Breast epithelium (tissue), 4 donors: ENCODE results near the gene ZAP70. TPM values are rescaled to one million over a fixed set of nuclear protein-coding genes. Genes with fewer than 3 reads are reported as not detected.

Source experiments
- DNase-seq, 2 donors: peaks; one replicate each; pipeline ENCODE4 v3.0.0-alpha.2; 2019; ENCODE audit warnings: low spot score in 2 of 2
- H3K27ac ChIP-seq, 2 donors: fragments of 200-600 bp; sonication (generic) in 1 of 2; one replicate each; pipeline ENCODE4 v1.5.1; 2016 to 2019; ENCODE audit warnings: mild to moderate bottlenecking in 1 of 2
- H3K27me3 ChIP-seq, 2 donors: fragments of 200-600 bp; sonication (generic) in 1 of 2; one replicate each; pipeline versions ENCODE4 v1.5.1 to v1.6.0; 2017 to 2019; ENCODE audit warnings: control low read depth in 1 of 2, mild to moderate bottlenecking in 1 of 2
- H3K36me3 ChIP-seq: fragments of 200-600 bp; one replicate; pipeline ENCODE4 v1.5.1; 2019
- H3K4me1 ChIP-seq, 2 donors: fragments of 200-600 bp; sonication (generic); one replicate each; pipeline ENCODE4 v1.5.1; 2016 to 2019; ENCODE audit warnings: control low read depth in 1 of 2
- H3K4me3 ChIP-seq, 3 donors: fragments of 200-600 bp; sonication (generic); 1 replicate in 2 of 3; 2 replicates in 1 of 3; pipeline ENCODE4 v1.5.1; 2016 to 2019; ENCODE audit warnings: mild to moderate bottlenecking in 3 of 3, moderate library complexity in 2 of 3
- H3K9me3 ChIP-seq, 2 donors: fragments of 200-600 bp; sonication (generic) in 1 of 2; one replicate each; pipeline ENCODE4 v1.5.1; 2016 to 2019; ENCODE audit warnings: control low read depth in 1 of 2
- POLR2A ChIP-seq: fragments of 450-650 bp; IDR thresholded peaks from one replicate; pipeline ENCODE4 v1.6.1; 2016; ENCODE audit warnings: antibody characterized with exemption, mild to moderate bottlenecking, moderate library complexity
- POLR2AphosphoS5 ChIP-seq, 3 donors: sonication (generic); formaldehyde crosslinking; IDR thresholded peaks; one replicate each; pipeline ENCODE4 v1.6.1; 2017; ENCODE audit warnings: antibody characterized with exemption in 3 of 3
- intact Hi-C: fragments of 100-400 bp; cut with DNase I; formaldehyde crosslinking; loops from one replicate; pipeline ENCODE4 v1.15.1; 2023; ENCODE audit warnings: low total_unique reads
- total RNA-seq, 3 donors: library from RNA; depleted of rRNA; stranded (reverse); fragments of >200 nt; gene quantifications; one replicate each; pipeline ENCODE4 v1.1.0, GENCODE V29; 2016
- TF ChIP-seq, protein P1 (sequence below), 3 donors: fragments of 450-650 bp; IDR thresholded peaks; one replicate each; pipeline ENCODE4 v1.5.1; 2016 to 2017; ENCODE audit warnings: antibody characterized with exemption in 3 of 3, mild to moderate bottlenecking in 3 of 3, moderate library complexity in 3 of 3

Gene ZAP70
- total RNA-seq, 3 donors from 2014 or later: 4.0 to 7.3 (median 4.9) TPM

- Histone ChIP-seq H3K27ac (no peak overlapping the region), H3K4me1 (no peaks in the 10 kb centered on the region), H3K27me3 (peaks cover 0 to 4% of the 10 kb centered on the region in 2 donors), H3K9me3 (peaks cover 0 to 2% of the 10 kb centered on the region in 2 donors), H3K4me3 (no peak overlapping the region), H3K36me3 (no peaks in the 10 kb centered on the region)
- TF ChIP-seq POLR2A: no peak
- TF ChIP-seq, protein P1, sequence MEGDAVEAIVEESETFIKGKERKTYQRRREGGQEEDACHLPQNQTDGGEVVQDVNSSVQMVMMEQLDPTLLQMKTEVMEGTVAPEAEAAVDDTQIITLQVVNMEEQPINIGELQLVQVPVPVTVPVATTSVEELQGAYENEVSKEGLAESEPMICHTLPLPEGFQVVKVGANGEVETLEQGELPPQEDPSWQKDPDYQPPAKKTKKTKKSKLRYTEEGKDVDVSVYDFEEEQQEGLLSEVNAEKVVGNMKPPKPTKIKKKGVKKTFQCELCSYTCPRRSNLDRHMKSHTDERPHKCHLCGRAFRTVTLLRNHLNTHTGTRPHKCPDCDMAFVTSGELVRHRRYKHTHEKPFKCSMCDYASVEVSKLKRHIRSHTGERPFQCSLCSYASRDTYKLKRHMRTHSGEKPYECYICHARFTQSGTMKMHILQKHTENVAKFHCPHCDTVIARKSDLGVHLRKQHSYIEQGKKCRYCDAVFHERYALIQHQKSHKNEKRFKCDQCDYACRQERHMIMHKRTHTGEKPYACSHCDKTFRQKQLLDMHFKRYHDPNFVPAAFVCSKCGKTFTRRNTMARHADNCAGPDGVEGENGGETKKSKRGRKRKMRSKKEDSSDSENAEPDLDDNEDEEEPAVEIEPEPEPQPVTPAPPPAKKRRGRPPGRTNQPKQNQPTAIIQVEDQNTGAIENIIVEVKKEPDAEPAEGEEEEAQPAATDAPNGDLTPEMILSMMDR (IDR thresholded peaks at IDR 0.05): no peak
- TF ChIP-seq POLR2AphosphoS5 (IDR thresholded peaks at IDR 0.05): no peak
- DNase-seq: no peak
- intact Hi-C loops: no loop called here
Measured at GRCh38 chr2:97724501-97724900, 11.1 kb downstream of the ZAP70 start.

GRCh38 chr2:97724946-97725688 is 11.7 kb downstream of the ZAP70 start:
- Histone ChIP-seq H3K27ac (no peak overlapping the region), H3K27me3 (peaks cover 0 to 4% of the 10 kb centered on the region in 2 donors), H3K36me3 (no peaks in the 10 kb centered on the region), H3K4me3 (no peak overlapping the region), H3K9me3 (peaks cover 4 to 5% of the 10 kb centered on the region in 2 donors), H3K4me1 (no peaks in the 10 kb centered on the region)
- DNase-seq: no peak
- no peak for TF ChIP-seq POLR2AphosphoS5 (IDR thresholded peaks at IDR 0.05)
- TF ChIP-seq, protein P1 (IDR thresholded peaks at IDR 0.05): no peak
- no peak for TF ChIP-seq POLR2A
- intact Hi-C loops: no loop called here

DNA sequence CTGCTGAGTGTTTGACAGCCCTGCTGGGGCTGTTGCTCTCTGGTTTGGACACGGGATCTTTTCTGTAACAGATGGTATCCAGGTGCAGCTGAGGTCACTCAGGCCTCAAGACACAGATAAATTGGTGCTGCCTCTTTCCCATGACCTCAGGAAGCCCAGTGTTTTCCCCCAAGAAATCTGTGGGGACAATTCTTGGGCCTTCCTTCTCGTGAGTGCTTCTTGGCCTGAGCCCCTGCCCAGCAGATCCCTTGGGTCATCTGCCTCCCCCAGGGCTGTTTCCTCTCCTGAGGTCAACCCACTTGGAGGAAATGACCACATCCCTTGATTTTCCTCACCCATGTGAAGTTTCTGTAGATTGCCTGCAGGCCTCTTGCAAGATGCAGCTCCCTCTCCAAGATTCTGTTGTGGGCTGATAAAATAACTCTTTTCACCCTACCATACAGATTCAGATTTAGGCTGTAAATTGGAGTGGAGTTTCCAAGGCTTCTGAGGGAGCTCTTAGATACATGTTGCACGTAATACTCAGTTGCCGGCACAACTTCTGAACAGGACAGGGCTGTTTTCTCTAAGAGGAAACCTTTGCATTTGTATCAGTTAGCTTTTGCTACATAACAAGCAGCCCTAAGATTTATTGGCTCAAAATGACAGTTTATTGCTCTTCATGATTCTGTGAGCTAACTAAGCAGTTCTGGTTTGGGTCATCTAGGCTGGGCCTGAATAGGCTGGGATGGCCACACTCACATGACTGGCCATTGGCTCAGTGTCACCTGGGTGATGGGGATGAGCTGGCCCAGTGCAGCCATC is 13.1 kb downstream of the ZAP70 start:
- H3K9me3 ChIP-seq: peaks cover 9% of the 10 kb centered on the region in 2 donors

DNA sequence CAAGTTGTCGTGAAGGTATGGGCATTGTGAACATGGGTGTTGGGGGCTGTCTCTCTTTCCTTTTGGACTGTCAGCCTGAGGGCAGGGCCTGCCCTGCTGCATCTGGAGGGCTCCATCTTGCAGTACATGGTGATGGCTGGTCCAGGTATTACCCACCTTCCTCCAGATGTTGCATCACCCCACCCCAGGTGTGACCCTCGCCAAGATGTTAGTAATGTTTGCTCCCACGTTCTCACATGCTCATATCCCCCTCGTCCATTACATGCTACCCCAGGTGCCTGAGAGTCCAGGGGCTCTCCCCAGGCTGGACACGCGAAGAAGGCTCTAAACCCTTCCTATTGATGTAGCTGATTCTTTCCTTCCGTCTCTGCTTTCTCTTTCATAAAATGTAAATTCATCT is 13.9 kb downstream of the ZAP70 start:
- Histone ChIP-seq H3K36me3 (no peaks in the 10 kb centered on the region), H3K4me1 (no peaks in the 10 kb centered on the region), H3K27ac (no peak overlapping the region), H3K27me3 (peaks cover 0 to 4% of the 10 kb centered on the region in 2 donors), H3K9me3 (peaks cover 9% of the 10 kb centered on the region in 2 donors), H3K4me3 (no peak overlapping the region)
- TF ChIP-seq POLR2AphosphoS5 (IDR thresholded peaks at IDR 0.05): no peak
- TF ChIP-seq, protein P1 (IDR thresholded peaks at IDR 0.05): no peak
- TF ChIP-seq POLR2A: no peak
- intact Hi-C loops: no loop called here
- no peak for DNase-seq

More for the DNA sequence above, 13.1 kb downstream of the ZAP70 start:
- Histone ChIP-seq H3K27ac (no peak overlapping the region), H3K36me3 (no peaks in the 10 kb centered on the region), H3K4me1 (no peaks in the 10 kb centered on the region), H3K27me3 (peaks cover 0 to 4% of the 10 kb centered on the region in 2 donors), H3K4me3 (no peak overlapping the region)
- TF ChIP-seq, protein P1 (IDR thresholded peaks at IDR 0.05): no peak
- TF ChIP-seq POLR2AphosphoS5 (IDR thresholded peaks at IDR 0.05): no peak
- no peak for TF ChIP-seq POLR2A
- intact Hi-C loops: no loop called here
- DNase-seq: no peak
